HepG2 (cell line): ENCODE results near the gene VPREB3. TPM values are rescaled to one million over a fixed set of nuclear protein-coding genes. Genes with fewer than 3 reads are reported as not detected.

Source experiments
- ARNT ChIP-seq: fragments of 450-650 bp; IDR thresholded peaks from 2 replicates; pipeline ENCODE4 v1.6.1; 2017
- BRD4 ChIP-seq: sonication (generic); formaldehyde crosslinking; IDR thresholded peaks from 2 replicates; pipeline ENCODE4 v1.4.0; 2020; ENCODE audit warnings: missing genetic modification reagents
- GZF1 ChIP-seq: sonication (generic); formaldehyde crosslinking; IDR thresholded peaks from 2 replicates; pipeline ENCODE4 v1.5.1; 2020; ENCODE audit warnings: mild to moderate bottlenecking, missing genetic modification reagents
- HOXD1 ChIP-seq: sonication (generic); formaldehyde crosslinking; IDR thresholded peaks from 2 replicates; pipeline ENCODE4 v1.5.0; 2020; ENCODE audit warnings: missing genetic modification reagents
- KMT2B ChIP-seq: IDR thresholded peaks from 2 replicates; pipeline ENCODE4 v1.6.1; 2016; ENCODE audit warnings: missing genetic modification reagents, missing compliant biosample characterization
- NR2F6 ChIP-seq, 2 experiments: IDR thresholded peaks; 2 replicates each; pipeline ENCODE4 v1.6.1; 2016; ENCODE audit warnings: antibody characterized with exemption in 1 of 2, mild to moderate bottlenecking in 1 of 2
- POGK ChIP-seq: sonication (generic); formaldehyde crosslinking; conservative IDR thresholded peaks from 2 replicates; pipeline ENCODE4 v1.8.0; 2022; ENCODE audit warnings: mild to moderate bottlenecking, moderate library complexity, missing genetic modification reagents
- SAP130 ChIP-seq: IDR thresholded peaks from 2 replicates; pipeline ENCODE4 v1.6.1; 2016; ENCODE audit warnings: low read depth
- TOPORS ChIP-seq: sonication (generic); formaldehyde crosslinking; IDR thresholded peaks from 2 replicates; pipeline ENCODE4 v1.8.0; 2023; ENCODE audit warnings: mild to moderate bottlenecking, missing genetic modification reagents
- ZHX2 ChIP-seq, 2 experiments: sonication (generic) in 1 of 2; formaldehyde crosslinking in 1 of 2; IDR thresholded peaks; 2 replicates each; pipeline versions ENCODE4 v1.6.1 to v1.9.0; 2014 to 2022; ENCODE audit warnings: antibody characterized with exemption in 1 of 2, borderline replicate concordance in 1 of 2, inconsistent platforms in 1 of 2, low read depth in 1 of 2, missing genetic modification reagents in 1 of 2
- ZNF318 ChIP-seq: sonication (generic); formaldehyde crosslinking; IDR thresholded peaks from 2 replicates; pipeline ENCODE4 v1.4.0; 2020; ENCODE audit warnings: mild to moderate bottlenecking, missing genetic modification reagents
- ZNF33A ChIP-seq: sonication (generic); formaldehyde crosslinking; IDR thresholded peaks from 2 replicates; pipeline ENCODE4 v1.5.1; 2020; ENCODE audit warnings: missing genetic modification reagents, mild to moderate bottlenecking, moderate library complexity, borderline replicate concordance
- ZNF350 ChIP-seq: sonication (generic); formaldehyde crosslinking; IDR thresholded peaks from 2 replicates; pipeline ENCODE4 v1.4.0; 2020; ENCODE audit warnings: mild to moderate bottlenecking, low read depth, missing genetic modification reagents, borderline replicate concordance
- ZNF530 ChIP-seq: sonication (generic); formaldehyde crosslinking; IDR thresholded peaks from 2 replicates; pipeline ENCODE4 v1.5.0; 2020; ENCODE audit warnings: low read depth, mild to moderate bottlenecking, missing genetic modification reagents
- ZSCAN22 ChIP-seq: sonication (generic); formaldehyde crosslinking; IDR thresholded peaks from 2 replicates; pipeline ENCODE4 v1.4.0; 2020; ENCODE audit warnings: mild to moderate bottlenecking, missing genetic modification reagents
- polyA plus RNA-seq, 8 experiments: library from polyadenylated mRNA; depleted of rRNA in 3 of 8; stranded (reverse) in 7 of 8; unstranded in 1 of 8; fragments of >200 nt; fragmentation: Illumina TruSeq in 4 of 8; extraction: Trizol in 4 of 8; gene quantifications; 2 replicates each; pipeline versions ENCODE4 v1.2.1 to v1.2.3, GENCODE V29; 2011 to 2016; ENCODE audit warnings: low read depth in 4 of 8, missing spikeins in 1 of 8, mixed read lengths in 1 of 8; ENCODE audit not compliant: insufficient read depth in 1 of 8
- total RNA-seq, 5 experiments: library from RNA; depleted of rRNA; stranded (reverse); fragments of >200 nt; fragmentation: Illumina TruSeq; extraction: Trizol; gene quantifications; 2 replicates each; pipeline ENCODE4 v1.2.3, GENCODE V29; 2016; ENCODE audit warnings: low read depth in 1 of 5

Gene VPREB3
- total and polyA plus RNA-seq, 2 of the 13 experiments (the other 11 are each of a cell fraction or from before 2014, with no cell fraction given): 0.22 TPM; not detected in 1

GRCh38 chr22:23787600-23787896, 33.3 kb upstream of the VPREB3 start (continued):
- TF ChIP-seq ZHX2 (IDR thresholded peaks at IDR 0.05; ENCODE audit: low read depth): no peak
- no peak for TF ChIP-seq ZHX2 (CRISPR knock-in tag; IDR thresholded peaks at IDR 0.05; ENCODE audit: borderline replicate concordance)
- TF ChIP-seq ZNF530: no peak
- no peak for TF ChIP-seq KMT2B
- TF ChIP-seq BRD4 (CRISPR knock-in tag): no peak
- TF ChIP-seq SAP130: peak; percentile 12
- no peak for TF ChIP-seq POGK
- 0 out of 2 replicates have a peak, but pooled peaks have one; percentile 34 for TF ChIP-seq ZNF350 (CRISPR knock-in tag)
- TF ChIP-seq ZNF33A: no peak
- TF ChIP-seq HOXD1 (CRISPR knock-in tag): no peak
- TF ChIP-seq NR2F6 (IDR thresholded peaks at IDR 0.05): 0 out of 2 replicates have a peak, but pooled peaks have one; percentile 12
- TF ChIP-seq NR2F6 (CRISPR knock-in tag; IDR thresholded peaks at IDR 0.05): no peak
- no peak for TF ChIP-seq GZF1 (CRISPR knock-in tag)
- TF ChIP-seq ZNF318 (CRISPR knock-in tag): no peak
- no peak for TF ChIP-seq ARNT
- no peak for TF ChIP-seq ZSCAN22 (CRISPR knock-in tag)
- no peak for TF ChIP-seq TOPORS (CRISPR knock-in tag)
